Keratinocyte (primary cell): ENCODE data around the gene BCAS3.

Experiments
- EZH2 ChIP-seq: IDR thresholded peaks from one replicate; pipeline ENCODE4 v1.6.1; 2012; ENCODE audit warnings: inconsistent platforms, mild to moderate bottlenecking, low read length, moderate library complexity
- TF ChIP-seq, protein P1 (sequence below), 3 experiments: IDR thresholded peaks in 1 of 3; conservative IDR thresholded peaks in 1 of 3; optimal IDR thresholded peaks in 1 of 3; 2 replicates in 2 of 3; 3 replicates in 1 of 3; pipeline versions ENCODE3 to v1.5.1; 2011; ENCODE audit warnings: low read length in 3 of 3, mild to moderate bottlenecking in 3 of 3, moderate library complexity in 2 of 3, control low read depth in 1 of 3, inconsistent platforms in 1 of 3; ENCODE audit not compliant: insufficient read depth in 2 of 3; ENCODE audit errors: extremely low read depth in 1 of 3

DNA sequence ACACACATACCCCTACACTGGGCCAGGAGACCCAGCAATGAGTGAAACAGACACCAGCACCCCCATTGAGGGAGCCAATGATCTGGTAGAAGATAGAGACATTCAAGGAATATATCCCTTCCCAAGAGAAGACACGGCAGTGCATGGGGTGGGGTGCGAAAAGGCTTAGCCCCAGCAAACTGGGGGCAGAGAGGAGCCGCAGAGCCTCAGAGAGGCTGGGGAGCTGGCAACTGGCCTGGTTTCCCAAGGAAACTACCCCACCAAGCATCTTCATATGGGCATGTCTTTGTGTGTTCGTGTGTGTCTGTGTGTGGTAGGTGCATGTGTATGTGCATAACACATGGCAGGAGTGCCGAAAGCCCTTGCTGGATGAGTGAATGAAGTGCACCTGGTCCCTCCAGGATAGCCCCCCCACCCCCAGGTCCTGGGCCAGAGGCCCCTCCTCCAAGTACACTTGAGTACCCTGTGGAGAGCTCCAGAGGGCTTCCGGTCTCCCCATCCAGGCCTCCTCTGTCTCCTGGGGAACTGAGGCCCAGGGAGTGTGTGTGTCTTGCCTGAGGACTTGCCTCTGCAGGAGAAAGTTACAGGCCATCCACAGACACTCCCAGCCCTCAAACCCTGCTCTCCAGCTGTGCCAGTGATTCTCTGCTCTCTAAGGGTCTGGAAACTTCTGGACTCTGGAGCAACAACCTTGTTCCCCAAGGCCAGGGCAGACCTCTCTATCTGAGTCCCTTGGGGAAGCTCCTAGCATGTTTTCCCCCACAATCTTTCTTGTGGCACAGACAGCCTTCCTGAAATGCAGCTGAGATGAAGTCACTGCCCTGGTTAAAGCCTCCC, 737.9 kb downstream of the BCAS3 start:
- TF ChIP-seq, protein P1, sequence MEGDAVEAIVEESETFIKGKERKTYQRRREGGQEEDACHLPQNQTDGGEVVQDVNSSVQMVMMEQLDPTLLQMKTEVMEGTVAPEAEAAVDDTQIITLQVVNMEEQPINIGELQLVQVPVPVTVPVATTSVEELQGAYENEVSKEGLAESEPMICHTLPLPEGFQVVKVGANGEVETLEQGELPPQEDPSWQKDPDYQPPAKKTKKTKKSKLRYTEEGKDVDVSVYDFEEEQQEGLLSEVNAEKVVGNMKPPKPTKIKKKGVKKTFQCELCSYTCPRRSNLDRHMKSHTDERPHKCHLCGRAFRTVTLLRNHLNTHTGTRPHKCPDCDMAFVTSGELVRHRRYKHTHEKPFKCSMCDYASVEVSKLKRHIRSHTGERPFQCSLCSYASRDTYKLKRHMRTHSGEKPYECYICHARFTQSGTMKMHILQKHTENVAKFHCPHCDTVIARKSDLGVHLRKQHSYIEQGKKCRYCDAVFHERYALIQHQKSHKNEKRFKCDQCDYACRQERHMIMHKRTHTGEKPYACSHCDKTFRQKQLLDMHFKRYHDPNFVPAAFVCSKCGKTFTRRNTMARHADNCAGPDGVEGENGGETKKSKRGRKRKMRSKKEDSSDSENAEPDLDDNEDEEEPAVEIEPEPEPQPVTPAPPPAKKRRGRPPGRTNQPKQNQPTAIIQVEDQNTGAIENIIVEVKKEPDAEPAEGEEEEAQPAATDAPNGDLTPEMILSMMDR (optimal IDR thresholded peaks at IDR 0.05 in 1 of 3, IDR thresholded peaks at IDR 0.05 in 1 of 3, conservative IDR thresholded peaks at IDR 0.05 in 1 of 3; ENCODE audit: extremely low read depth in 1 of 3, insufficient read depth in 2 of 3, low read length in 3 of 3): no peak
- TF ChIP-seq EZH2: no peak
